Activated T-helper 1 cell treated with Interleukin-2 at 50 U/mL for 16 hours (primary cell): Measurements from ENCODE around the gene STX8.
"Not testable (repeated sequence)": the region's sequence is repeated elsewhere in the genome, so short reads cannot be mapped to it uniquely, and the experiment has no call there.

ENCODE experiments used
- DNase-seq: peaks from one replicate; pipeline ENCODE4 v3.0.0-alpha.2; 2020; ENCODE audit warnings: low read depth

The STX8 gene

DNA sequence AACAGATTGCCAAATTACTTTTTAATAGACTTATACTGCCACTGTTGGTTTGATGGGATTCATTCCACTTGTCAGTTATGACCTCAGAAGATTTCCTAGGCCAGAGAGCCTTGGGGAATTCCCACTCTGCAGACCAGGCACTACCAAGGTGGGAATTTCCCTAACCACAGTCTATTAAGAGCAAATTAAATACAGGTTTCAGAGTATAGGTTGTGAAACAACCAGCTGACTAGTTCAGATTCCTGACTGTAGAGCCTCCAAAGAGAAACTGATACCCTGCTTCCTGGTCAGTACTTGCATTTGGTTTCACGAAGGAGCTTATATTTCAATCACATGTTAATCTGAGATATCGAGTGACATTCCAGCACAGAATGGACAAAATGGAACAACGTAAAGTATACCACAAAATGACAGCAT lies 186.5 kb downstream of the STX8 start:
- no peak for DNase-seq

DNA sequence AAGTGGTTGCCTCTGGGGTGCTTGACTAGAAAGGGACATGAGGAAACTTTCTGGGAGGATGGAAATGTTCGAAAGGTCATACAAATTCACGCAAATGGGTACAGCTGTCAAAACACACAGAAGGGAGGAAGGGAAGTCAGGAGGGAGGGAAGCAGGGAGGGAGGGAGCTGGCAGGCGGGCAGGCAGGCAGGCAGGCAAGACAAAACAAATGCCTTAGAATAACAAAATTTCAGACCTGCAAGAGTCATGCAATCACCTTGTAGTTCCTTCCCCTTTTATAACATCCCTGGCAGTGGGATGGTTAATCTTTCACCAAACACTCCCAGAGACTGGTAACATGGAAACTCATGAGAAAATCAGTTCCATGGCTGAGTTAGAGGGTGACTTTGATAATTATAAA lies 189.2 kb downstream of the STX8 start:
- no peak for DNase-seq

GRCh38 chr17:9383826-9384225 lies 191.8 kb downstream of the STX8 start:
- no peak for DNase-seq

DNA sequence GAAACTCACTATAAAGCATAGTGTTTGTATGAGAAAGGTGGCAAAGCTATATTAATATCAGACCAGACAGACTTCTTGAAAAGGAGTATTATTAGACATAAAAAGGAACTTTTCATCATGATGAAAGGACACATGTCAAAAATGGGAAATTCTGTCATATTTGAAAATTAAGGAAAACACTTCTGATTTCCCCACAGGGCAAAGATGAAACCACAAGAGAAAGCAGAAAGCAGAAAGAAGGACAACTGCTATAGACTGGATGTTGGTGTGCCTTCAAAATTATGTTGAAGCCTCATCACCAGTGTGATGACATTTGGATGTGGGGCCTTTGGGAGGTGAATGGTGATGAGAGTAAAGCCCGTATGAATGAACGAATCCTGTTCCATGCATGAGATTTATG lies 193.0 kb downstream of the STX8 start:
- no peak for DNase-seq

GRCh38 chr17:9381068-9381467 lies 194.6 kb downstream of the STX8 start:
- DNase-seq: no peak

DNA sequence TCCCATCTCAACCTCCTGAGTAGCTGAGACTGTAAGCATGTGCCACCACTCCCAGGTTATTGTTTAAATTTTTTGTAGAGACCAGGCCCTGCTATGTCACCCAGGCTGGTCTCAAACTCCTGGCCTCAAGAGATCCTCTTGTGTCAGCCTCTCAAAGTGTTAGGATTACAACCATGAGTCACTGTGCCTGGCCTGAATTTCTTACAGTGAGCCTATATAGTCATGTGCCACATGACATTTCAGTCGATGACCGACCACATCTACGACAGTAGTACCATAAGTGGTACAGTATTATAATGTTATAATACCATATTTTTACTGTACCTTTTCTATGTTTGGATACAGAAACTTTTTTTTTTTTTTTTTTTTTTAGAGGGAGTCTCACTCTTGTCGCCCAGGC lies 195.3 kb downstream of the STX8 start:
- DNase-seq: no peak

DNA sequence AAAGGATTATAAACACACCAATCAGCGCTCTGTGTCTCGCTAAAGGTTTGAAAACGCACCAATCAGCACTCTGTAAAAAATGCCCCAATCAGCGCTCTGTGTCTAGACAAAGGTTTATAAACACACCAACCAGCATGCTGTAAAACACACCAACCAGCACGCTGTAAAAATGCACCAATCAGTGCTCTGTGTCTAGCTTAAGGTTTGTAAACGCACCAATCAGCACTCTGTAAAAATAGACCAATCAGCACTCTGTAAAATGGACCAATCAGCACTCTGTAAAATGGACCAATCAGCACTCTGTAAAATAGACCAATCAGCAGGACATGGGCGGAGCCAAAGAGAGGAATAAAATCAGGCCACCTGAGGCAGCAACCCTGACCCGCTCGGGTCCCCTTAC lies 199.4 kb downstream of the STX8 start:
- DNase-seq: not testable (repeated sequence)

DNA sequence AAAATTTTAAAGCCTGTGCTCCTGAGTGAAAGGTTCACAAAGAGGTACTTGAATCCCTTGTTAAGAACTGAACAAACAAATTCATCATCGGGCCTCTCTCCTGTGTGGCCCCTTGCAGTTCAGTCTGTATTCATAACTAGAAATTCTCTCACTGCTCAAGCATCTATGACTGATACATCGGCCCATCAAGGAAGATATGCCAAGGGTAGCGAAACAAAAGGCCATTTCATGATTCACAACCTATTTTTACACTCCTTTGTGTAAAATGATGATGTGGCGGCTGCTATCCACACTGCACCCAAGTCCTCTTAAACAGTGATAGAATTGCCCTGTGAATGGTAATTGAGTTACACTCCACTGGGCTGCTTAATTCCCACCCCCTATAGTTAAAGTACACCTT lies 204.6 kb downstream of the STX8 start:
- no peak for DNase-seq

- DNase-seq: no peak
These were observed 205.2 kb downstream of the STX8 start for GRCh38 chr17:9370467-9370866.

DNA sequence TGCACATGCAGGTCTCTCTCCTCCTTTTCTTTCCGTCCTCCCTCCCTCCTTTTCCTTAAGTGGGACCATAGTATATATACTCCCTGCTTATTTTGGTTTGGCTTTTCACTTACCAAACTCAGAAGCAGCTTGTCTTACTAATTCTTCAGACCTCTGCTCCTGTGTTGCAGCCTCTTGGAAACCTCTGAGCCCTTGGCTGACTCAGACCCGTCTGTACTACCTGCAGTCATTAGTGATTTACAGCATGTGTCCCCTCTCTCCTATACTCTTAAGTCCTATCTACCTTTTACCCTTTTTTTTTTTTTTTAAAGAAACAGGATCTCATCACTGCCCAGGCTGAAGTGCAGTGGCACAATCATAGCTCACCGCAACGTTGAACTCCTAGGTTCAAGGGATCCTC lies 207.0 kb downstream of the STX8 start:
- no peak for DNase-seq

- no peak for DNase-seq
These were observed 208.5 kb downstream of the STX8 start for GRCh38 chr17:9367156-9367555.

GRCh38 chr17:9364837-9365430 lies 210.7 kb downstream of the STX8 start:
- no peak for DNase-seq

DNA sequence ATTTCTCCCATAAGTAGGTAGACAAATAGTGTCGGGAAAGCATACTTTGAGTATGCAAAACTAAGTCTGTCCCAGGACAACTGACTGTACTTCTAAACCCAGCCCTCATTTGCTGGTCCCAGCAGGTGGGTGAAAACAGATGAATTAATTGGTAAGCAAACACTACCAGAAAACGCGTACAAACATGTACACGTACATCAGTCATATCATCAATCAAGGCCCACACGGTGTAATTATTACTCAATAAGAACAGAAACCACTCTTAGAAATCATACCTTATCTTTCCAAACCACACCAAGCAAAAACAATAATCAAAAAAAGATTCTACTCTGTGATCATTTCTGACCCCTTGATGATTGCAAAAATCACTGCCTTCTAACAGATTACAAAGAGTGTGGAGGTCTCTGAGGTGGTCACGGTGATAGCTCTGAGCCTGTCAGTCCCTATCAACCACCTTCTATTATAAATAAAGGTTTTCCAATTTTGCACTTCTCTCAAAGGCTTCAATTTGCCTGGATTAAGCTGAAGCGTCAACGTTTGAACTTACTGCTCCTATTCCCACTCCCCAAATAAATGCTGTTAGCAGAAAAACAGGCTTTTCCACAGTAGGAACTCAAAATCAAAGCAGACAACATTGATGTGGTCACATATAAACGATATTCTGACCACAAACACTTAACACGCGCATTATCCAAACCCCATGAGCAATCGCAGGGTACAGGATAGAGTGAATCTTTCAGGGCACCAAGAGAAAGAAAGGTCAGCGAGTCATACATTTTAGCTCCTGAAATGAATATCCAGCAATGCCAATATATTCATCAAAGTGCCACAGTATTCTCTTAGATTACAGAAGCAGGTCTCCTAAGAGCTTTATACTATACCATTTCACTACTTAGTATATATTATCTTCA lies 211.9 kb downstream of the STX8 start:
- DNase-seq: no peak

GRCh38 chr17:9361188-9361955 lies 214.2 kb downstream of the STX8 start:
- no peak for DNase-seq

GRCh38 chr17:9360677-9361081 lies 214.9 kb downstream of the STX8 start:
- DNase-seq: no peak

DNA sequence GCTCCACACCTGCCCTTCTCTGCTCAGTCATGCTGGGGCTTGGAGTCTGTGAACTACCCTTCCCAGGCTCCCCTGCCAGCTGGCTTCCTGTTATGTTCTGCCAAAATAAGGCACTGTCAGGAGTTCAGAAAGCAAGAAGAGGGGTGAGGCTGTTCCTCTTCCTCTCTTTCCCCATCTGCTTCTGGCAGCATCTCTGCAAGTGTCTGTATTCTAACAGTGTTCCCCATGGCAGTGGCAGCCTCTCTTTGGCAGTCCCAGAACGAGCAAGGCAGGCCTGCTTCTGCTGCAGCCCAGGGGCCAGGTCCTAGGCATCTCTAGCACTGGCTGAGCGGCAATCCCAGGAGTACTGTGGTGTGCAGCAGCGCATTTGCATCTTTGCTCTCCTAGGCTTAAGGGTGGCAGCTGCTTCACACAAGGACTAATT lies 219.1 kb downstream of the STX8 start:
- DNase-seq: no peak

GRCh38 chr17:9355846-9356245 lies 219.8 kb downstream of the STX8 start:
- DNase-seq: no peak

DNA sequence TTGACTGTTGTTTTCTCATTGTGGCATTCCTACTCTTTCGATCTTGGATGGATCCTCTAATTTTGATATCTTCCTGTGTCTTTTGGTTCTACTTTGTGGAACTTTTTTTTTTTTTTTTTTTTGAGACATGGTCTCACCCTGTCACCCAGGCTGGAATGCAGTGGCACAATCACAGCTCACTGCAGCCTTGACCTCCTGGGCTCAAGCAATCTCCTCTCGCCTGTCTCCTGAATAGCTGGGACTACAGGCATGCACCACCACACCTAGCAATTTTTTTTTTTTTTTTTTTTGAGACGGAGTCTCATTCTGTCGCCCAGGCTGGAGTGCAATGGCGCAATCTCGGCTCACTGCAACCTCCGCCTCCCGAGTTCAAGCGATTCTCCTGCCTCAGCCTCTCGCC lies 220.4 kb downstream of the STX8 start:
- not testable (repeated sequence) for DNase-seq

GRCh38 chr17:9350080-9350479 lies 225.5 kb downstream of the STX8 start:
- no peak for DNase-seq

- DNase-seq: no peak
These were observed 229.2 kb downstream of the STX8 start for GRCh38 chr17:9346296-9346926.

DNA sequence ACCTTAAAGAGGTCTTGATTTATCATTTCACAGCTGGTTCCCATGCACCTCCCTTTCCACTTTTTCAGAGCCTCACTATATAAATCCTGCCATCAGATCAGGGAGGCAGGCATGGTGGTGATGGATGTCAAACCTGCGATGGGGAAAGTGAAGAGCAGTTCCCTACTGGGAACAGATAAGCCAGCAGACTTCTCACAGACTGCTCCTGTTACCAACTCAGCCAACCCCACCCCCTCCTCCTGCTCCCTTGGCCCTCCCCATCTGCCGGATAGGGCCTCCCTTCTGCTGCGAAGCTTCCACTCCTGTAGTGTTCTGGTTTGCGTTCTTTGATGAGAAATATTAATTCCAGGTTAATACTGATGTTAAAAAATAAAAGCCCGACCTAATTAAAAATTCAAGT lies 232.1 kb downstream of the STX8 start:
- DNase-seq: no peak

DNA sequence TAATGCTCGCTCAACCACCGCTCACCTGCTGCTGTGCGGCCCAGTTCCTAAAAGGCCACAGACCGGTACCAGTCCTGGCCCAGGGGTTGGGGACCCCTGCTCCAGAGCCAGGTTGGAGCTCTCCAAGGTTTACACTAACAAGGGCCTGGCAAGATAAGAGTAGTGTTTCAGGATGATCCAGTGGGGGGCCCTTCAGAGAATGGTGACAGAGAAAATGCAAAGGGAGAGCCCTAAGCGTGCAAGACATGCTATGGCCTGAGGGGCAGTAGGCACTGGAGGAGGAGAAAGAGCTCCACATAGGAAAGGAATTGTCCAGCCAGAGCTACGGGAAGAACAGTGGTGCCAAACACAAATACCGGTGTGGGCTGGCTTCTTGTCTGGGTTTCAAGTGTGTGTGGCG lies 233.4 kb downstream of the STX8 start:
- DNase-seq: no peak
